Measurements from ENCODE around the gene HACL1. TPM values are rescaled to one million over a fixed set of nuclear protein-coding genes. Genes with fewer than 3 reads are reported as not detected.

The HACL1 gene
- total RNA-seq, 1 experiment from 2014 or later, result 28.7 TPM

DNA sequence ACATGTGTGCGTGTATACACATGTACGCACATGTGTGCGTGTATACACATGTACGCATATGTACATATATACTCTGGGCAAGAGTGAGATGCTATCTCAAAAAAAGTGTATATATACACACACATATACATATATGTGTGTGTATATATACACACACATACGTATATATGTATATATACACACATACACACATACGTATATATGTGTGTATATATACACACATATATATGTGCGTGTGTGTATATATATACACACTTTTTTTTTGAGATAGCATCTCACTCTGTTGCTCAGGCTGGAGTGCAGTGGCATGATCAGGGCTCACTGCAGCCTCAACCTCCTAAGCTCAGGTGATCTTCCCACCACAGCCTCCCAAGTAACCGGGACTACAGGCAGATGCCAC is 8.4 kb downstream of the HACL1 start:
- no peaks in the 10 kb centered on the region for H3K27me3 ChIP-seq (ENCODE audit: insufficient read depth, low read depth)
- H3F3A ChIP-seq (ENCODE audit: insufficient read depth, low read depth), result peaks cover 12% of the 10 kb centered on the region
- H3K79me2 ChIP-seq (ENCODE audit: low read depth), result no peaks in the 10 kb centered on the region; the same call in 1 of the 2 replicates

DNA sequence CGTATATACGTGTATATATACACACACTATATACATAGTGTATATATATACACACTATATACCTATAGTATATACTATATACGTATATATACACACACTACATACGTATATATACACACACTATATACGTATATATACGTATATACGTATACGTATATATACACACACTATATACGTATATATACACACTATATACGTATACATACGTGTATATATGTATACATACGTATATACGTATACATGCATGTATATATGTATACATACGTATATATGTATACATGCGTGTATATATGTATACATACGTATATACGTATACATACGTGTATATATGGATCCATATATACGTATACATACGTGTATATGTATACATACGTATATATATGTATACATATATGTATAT is 9.4 kb downstream of the HACL1 start:
- ChIA-PET CTCF (no interaction called here), POLR2A (ENCODE audit: unreplicated experiment) (no interaction called here)
- H3K27ac ChIP-seq, result no peak overlapping the region
- TF ChIP-seq, protein P1, sequence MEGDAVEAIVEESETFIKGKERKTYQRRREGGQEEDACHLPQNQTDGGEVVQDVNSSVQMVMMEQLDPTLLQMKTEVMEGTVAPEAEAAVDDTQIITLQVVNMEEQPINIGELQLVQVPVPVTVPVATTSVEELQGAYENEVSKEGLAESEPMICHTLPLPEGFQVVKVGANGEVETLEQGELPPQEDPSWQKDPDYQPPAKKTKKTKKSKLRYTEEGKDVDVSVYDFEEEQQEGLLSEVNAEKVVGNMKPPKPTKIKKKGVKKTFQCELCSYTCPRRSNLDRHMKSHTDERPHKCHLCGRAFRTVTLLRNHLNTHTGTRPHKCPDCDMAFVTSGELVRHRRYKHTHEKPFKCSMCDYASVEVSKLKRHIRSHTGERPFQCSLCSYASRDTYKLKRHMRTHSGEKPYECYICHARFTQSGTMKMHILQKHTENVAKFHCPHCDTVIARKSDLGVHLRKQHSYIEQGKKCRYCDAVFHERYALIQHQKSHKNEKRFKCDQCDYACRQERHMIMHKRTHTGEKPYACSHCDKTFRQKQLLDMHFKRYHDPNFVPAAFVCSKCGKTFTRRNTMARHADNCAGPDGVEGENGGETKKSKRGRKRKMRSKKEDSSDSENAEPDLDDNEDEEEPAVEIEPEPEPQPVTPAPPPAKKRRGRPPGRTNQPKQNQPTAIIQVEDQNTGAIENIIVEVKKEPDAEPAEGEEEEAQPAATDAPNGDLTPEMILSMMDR (conservative IDR thresholded peaks at IDR 0.05), result no peak
- no peak for TF ChIP-seq EZH2 (IDR thresholded peaks at IDR 0.05; ENCODE audit: low read depth)
- H3K36me3 ChIP-seq (ENCODE audit: low read depth), result peaks cover 17% of the 10 kb centered on the region
- H2AFZ ChIP-seq, result no peak overlapping the region
- H3F3A ChIP-seq (ENCODE audit: insufficient read depth, low read depth), result peaks cover 12% of the 10 kb centered on the region
- no peaks in the 10 kb centered on the region for H4K20me1 ChIP-seq (ENCODE audit: insufficient read depth)
- no peaks in the 10 kb centered on the region for H3K9me2 ChIP-seq (ENCODE audit: insufficient read depth)
- intact Hi-C loops (cut with micrococcal nuclease; ENCODE audit: unreplicated experiment), result no loop called here
- no peaks in the 10 kb centered on the region for H3K27me3 ChIP-seq (ENCODE audit: insufficient read depth, low read depth)
- no peaks in the 10 kb centered on the region for H3K4me1 ChIP-seq (replicated peaks; ENCODE audit: insufficient read depth)
- no peaks in the 10 kb centered on the region for H3K9me3 ChIP-seq (ENCODE audit: insufficient read depth, low read depth)
- H3K79me2 ChIP-seq (ENCODE audit: low read depth), result no peaks in the 10 kb centered on the region; the same call in 1 of the 2 replicates
- no peak overlapping the region for H3K4me3 ChIP-seq
- no TSS peak for BruUV-seq (replicated peaks)
- DNase-seq, result no peak
- no peak overlapping the region for H3K4me2 ChIP-seq

More for the DNA sequence above, 8.4 kb downstream of the HACL1 start:
- no peaks in the 10 kb centered on the region for H3K4me1 ChIP-seq (replicated peaks; ENCODE audit: insufficient read depth)
- DNase-seq, result no peak
- no peaks in the 10 kb centered on the region for H4K20me1 ChIP-seq (ENCODE audit: insufficient read depth)
- TF ChIP-seq EZH2 (IDR thresholded peaks at IDR 0.05; ENCODE audit: low read depth), result no peak
- TF ChIP-seq, protein P1 (conservative IDR thresholded peaks at IDR 0.05), result no peak
- H3K9me2 ChIP-seq (ENCODE audit: insufficient read depth), result no peaks in the 10 kb centered on the region
- H3K4me3 ChIP-seq, result no peak overlapping the region
- ChIA-PET CTCF (no interaction called here), POLR2A (ENCODE audit: unreplicated experiment) (no interaction called here)
- H3K36me3 ChIP-seq (ENCODE audit: low read depth), result peaks cover 13% of the 10 kb centered on the region
- intact Hi-C loops (cut with micrococcal nuclease; ENCODE audit: unreplicated experiment), result no loop called here
- no TSS peak for BruUV-seq (replicated peaks)
- H3K27ac ChIP-seq, result no peak overlapping the region
- H3K4me2 ChIP-seq, result no peak overlapping the region
- H2AFZ ChIP-seq, result no peak overlapping the region
- H3K9me3 ChIP-seq (ENCODE audit: insufficient read depth, low read depth), result no peaks in the 10 kb centered on the region

DNA sequence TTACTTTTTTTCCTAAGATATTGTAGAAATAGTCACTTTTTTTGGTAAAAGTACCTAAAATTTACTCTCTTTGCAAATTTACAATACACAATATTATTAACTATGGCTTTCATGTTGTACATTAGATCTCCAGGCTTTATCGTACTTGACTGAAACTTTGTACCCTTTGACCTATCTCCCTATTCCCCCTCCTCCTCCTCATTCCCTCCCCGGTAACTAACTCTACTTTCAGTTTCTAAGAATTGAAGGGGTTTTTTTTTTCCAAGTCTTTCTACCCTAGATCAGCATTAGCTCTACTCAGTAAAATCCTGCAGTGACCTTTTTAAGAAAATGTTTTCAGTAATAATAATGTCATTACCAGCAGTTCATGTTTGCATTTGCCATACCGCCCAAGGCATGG is 10.1 kb downstream of the HACL1 start:
- H3K4me1 ChIP-seq (replicated peaks; ENCODE audit: insufficient read depth), result no peaks in the 10 kb centered on the region
- CTCF ChIA-PET, result no interaction called here
- no peak overlapping the region for H3K4me2 ChIP-seq
- intact Hi-C loops (cut with micrococcal nuclease; ENCODE audit: unreplicated experiment), result no loop called here
- POLR2A ChIA-PET (ENCODE audit: unreplicated experiment), result no interaction called here
- TF ChIP-seq EZH2 (IDR thresholded peaks at IDR 0.05; ENCODE audit: low read depth), result no peak
- TF ChIP-seq, protein P1 (conservative IDR thresholded peaks at IDR 0.05), result no peak
- H3K4me3 ChIP-seq, result no peak overlapping the region
- BruUV-seq (replicated peaks), result no TSS peak
- H3K36me3 ChIP-seq (ENCODE audit: low read depth), result peaks cover 12% of the 10 kb centered on the region
- peaks cover 12% of the 10 kb centered on the region for H3F3A ChIP-seq (ENCODE audit: insufficient read depth, low read depth)
- no peak overlapping the region for H2AFZ ChIP-seq
- H3K27me3 ChIP-seq (ENCODE audit: insufficient read depth, low read depth), result no peaks in the 10 kb centered on the region
- no peaks in the 10 kb centered on the region; the same call in 1 of the 2 replicates for H3K79me2 ChIP-seq (ENCODE audit: low read depth)
- no peaks in the 10 kb centered on the region for H4K20me1 ChIP-seq (ENCODE audit: insufficient read depth)
- H3K27ac ChIP-seq, result no peak overlapping the region
- no peaks in the 10 kb centered on the region for H3K9me2 ChIP-seq (ENCODE audit: insufficient read depth)
- H3K9me3 ChIP-seq (ENCODE audit: insufficient read depth, low read depth), result no peaks in the 10 kb centered on the region
- DNase-seq, result no peak

Data from PC-9 (cell line).